NCI-H748 (cell line): ENCODE data around the gene ADTRP.

Experiments
- DNase-seq: peaks from one replicate; lab custom pipeline; 2025; ENCODE audit not compliant: unreplicated experiment; lab: John Stamatoyannopoulos, UW

Gene ADTRP

GRCh38 chr6:11727998-11728961 is 50.3 kb downstream of the ADTRP start:
- no peak for DNase-seq

GRCh38 chr6:11727346-11727997 is 51.1 kb downstream of the ADTRP start:
- no peak for DNase-seq

GRCh38 chr6:11724286-11724685 is 54.3 kb downstream of the ADTRP start:
- no peak for DNase-seq

- no peak for DNase-seq
Observed at GRCh38 chr6:11722805-11723631, 55.6 kb downstream of the ADTRP start.

- no peak for DNase-seq
Observed at GRCh38 chr6:11722220-11722619, 56.4 kb downstream of the ADTRP start.

GRCh38 chr6:11718463-11718862 is 60.1 kb downstream of the ADTRP start:
- DNase-seq: no peak

GRCh38 chr6:11718031-11718430 is 60.6 kb downstream of the ADTRP start:
- DNase-seq: no peak

GRCh38 chr6:11714798-11715285 is 63.8 kb downstream of the ADTRP start:
- no peak for DNase-seq

- no peak for DNase-seq
Observed at GRCh38 chr6:11714116-11714797, 64.3 kb downstream of the ADTRP start.

GRCh38 chr6:11712760-11713159 is 65.8 kb downstream of the ADTRP start:
- DNase-seq: no peak

- no peak for DNase-seq
Observed at GRCh38 chr6:11711984-11712711, 66.5 kb downstream of the ADTRP start.

GRCh38 chr6:11711003-11711983 is 67.3 kb downstream of the ADTRP start:
- no peak for DNase-seq

GRCh38 chr6:11710311-11710761 is 68.3 kb downstream of the ADTRP start:
- DNase-seq: no peak

GRCh38 chr6:11706171-11706570 is 72.4 kb downstream of the ADTRP start:
- no peak for DNase-seq

GRCh38 chr6:11705483-11705882 is 73.1 kb downstream of the ADTRP start:
- no peak for DNase-seq

GRCh38 chr6:11705069-11705468 is 73.5 kb downstream of the ADTRP start:
- DNase-seq: no peak

GRCh38 chr6:11703725-11704124 is 74.9 kb downstream of the ADTRP start:
- no peak for DNase-seq

GRCh38 chr6:11702500-11703130 is 76.0 kb downstream of the ADTRP start:
- DNase-seq: no peak
